ENCODE measurements around the gene C10orf90. TPM values are rescaled to one million over a fixed set of nuclear protein-coding genes. Genes with fewer than 3 reads are reported as not detected.

Gene C10orf90
- total and polyA plus RNA-seq, 4 donors: not detected

GRCh38 chr10:126481181-126481580 lies 189.3 kb downstream of the C10orf90 start:
- DNase-seq: no peak
- Histone ChIP-seq H3K9me3 (ENCODE audit: control insufficient read depth in 4 of 4, insufficient read depth in 3 of 4, low read length in 3 of 4) (peaks cover 0 to 2% (median 0%) of the 10 kb centered on the region in 4 donors), H3K9ac (ENCODE audit: insufficient read depth in 1 of 2, low read length in 2 of 2) (no peak overlapping the region), H3K4me1 (ENCODE audit: control insufficient read depth in 5 of 5, insufficient read depth in 5 of 5, low read length in 5 of 5) (no peaks in the 10 kb centered on the region), H3K27ac (ENCODE audit: low read depth in 1 of 2, low read length in 1 of 2) (no peak overlapping the region), H3K36me3 (ENCODE audit: control insufficient read depth in 4 of 4, insufficient read depth in 4 of 4, low read length in 4 of 4) (no peaks in the 10 kb centered on the region), H3K27me3 (ENCODE audit: control insufficient read depth in 3 of 3, insufficient read depth in 3 of 3, low read length in 2 of 3) (no peaks in the 10 kb centered on the region), H3K4me3 (no peak overlapping the region)
- ATAC-seq (ENCODE audit: insufficient read depth, low FRiP score): no peak
- no peak for TF ChIP-seq CTCF (IDR thresholded peaks at IDR 0.05; ENCODE audit: control extremely low read depth, extremely low read depth)
- WGBS, 2 donors: 69 to 77% methylated on average over 1 of the region's 1 CpG

GRCh38 chr10:126480648-126481047 lies 189.8 kb downstream of the C10orf90 start:
- no peaks in the 10 kb centered on the region for H3K4me1 ChIP-seq (ENCODE audit: control insufficient read depth in 5 of 5, insufficient read depth in 5 of 5, low read length in 5 of 5)
- no peak overlapping the region for H3K4me3 ChIP-seq
- H3K9ac ChIP-seq (ENCODE audit: insufficient read depth in 1 of 2, low read length in 2 of 2): no peak overlapping the region
- no peak for TF ChIP-seq CTCF (IDR thresholded peaks at IDR 0.05; ENCODE audit: control extremely low read depth, extremely low read depth)
- no peak overlapping the region for H3K27ac ChIP-seq (ENCODE audit: low read depth in 1 of 2, low read length in 1 of 2)
- no peak for DNase-seq
- H3K9me3 ChIP-seq (ENCODE audit: control insufficient read depth in 4 of 4, insufficient read depth in 3 of 4, low read length in 3 of 4): peaks cover 0 to 2% (median 0%) of the 10 kb centered on the region in 4 donors
- H3K27me3 ChIP-seq (ENCODE audit: control insufficient read depth in 3 of 3, insufficient read depth in 3 of 3, low read length in 2 of 3): no peaks in the 10 kb centered on the region
- H3K36me3 ChIP-seq (ENCODE audit: control insufficient read depth in 4 of 4, insufficient read depth in 4 of 4, low read length in 4 of 4): no peaks in the 10 kb centered on the region
- WGBS, 2 donors: 72 to 91% methylated on average over 3 of the region's 3 CpGs
- ATAC-seq (ENCODE audit: insufficient read depth, low FRiP score): no peak

- Histone ChIP-seq H3K27ac (ENCODE audit: low read depth in 1 of 2, low read length in 1 of 2) (no peak overlapping the region), H3K4me1 (ENCODE audit: control insufficient read depth in 5 of 5, insufficient read depth in 5 of 5, low read length in 5 of 5) (no peaks in the 10 kb centered on the region), H3K9me3 (ENCODE audit: control insufficient read depth in 4 of 4, insufficient read depth in 3 of 4, low read length in 3 of 4) (peaks cover 0 to 2% (median 0%) of the 10 kb centered on the region in 4 donors), H3K9ac (ENCODE audit: insufficient read depth in 1 of 2, low read length in 2 of 2) (no peak overlapping the region), H3K36me3 (ENCODE audit: control insufficient read depth in 4 of 4, insufficient read depth in 4 of 4, low read length in 4 of 4) (no peaks in the 10 kb centered on the region), H3K4me3 (no peak overlapping the region), H3K27me3 (ENCODE audit: control insufficient read depth in 3 of 3, insufficient read depth in 3 of 3, low read length in 2 of 3) (no peaks in the 10 kb centered on the region)
- 91 to 95% methylated on average over 7 of the region's 7 CpGs for WGBS, 2 donors
- no peak for TF ChIP-seq CTCF (IDR thresholded peaks at IDR 0.05; ENCODE audit: control extremely low read depth, extremely low read depth)
- ATAC-seq (ENCODE audit: insufficient read depth, low FRiP score): no peak
- DNase-seq: no peak
These were observed 191.1 kb downstream of the C10orf90 start for GRCh38 chr10:126479280-126479895.

- Histone ChIP-seq H3K4me3 (no peak overlapping the region), H3K9ac (ENCODE audit: insufficient read depth in 1 of 2, low read length in 2 of 2) (no peak overlapping the region), H3K9me3 (ENCODE audit: control insufficient read depth in 4 of 4, insufficient read depth in 3 of 4, low read length in 3 of 4) (peaks cover 0 to 2% (median 0%) of the 10 kb centered on the region in 4 donors), H3K36me3 (ENCODE audit: control insufficient read depth in 4 of 4, insufficient read depth in 4 of 4, low read length in 4 of 4) (no peaks in the 10 kb centered on the region), H3K27ac (ENCODE audit: low read depth in 1 of 2, low read length in 1 of 2) (no peak overlapping the region), H3K4me1 (ENCODE audit: control insufficient read depth in 5 of 5, insufficient read depth in 5 of 5, low read length in 5 of 5) (no peaks in the 10 kb centered on the region), H3K27me3 (ENCODE audit: control insufficient read depth in 3 of 3, insufficient read depth in 3 of 3, low read length in 2 of 3) (no peaks in the 10 kb centered on the region)
- DNase-seq (peak in 2 of 3 donors; percentile 41 to 75), ATAC-seq (ENCODE audit: insufficient read depth, low FRiP score) (no peak)
- TF ChIP-seq CTCF (IDR thresholded peaks at IDR 0.05; ENCODE audit: control extremely low read depth, extremely low read depth): no peak
- 55 to 74% methylated on average over 6 of the region's 6 CpGs for WGBS, 2 donors
These were observed 191.9 kb downstream of the C10orf90 start for GRCh38 chr10:126478546-126478945.

Measured in lung (tissue), 12 donors.